ENCODE measurements around the gene CLASP1.
"Not testable (repeated sequence)": the region's sequence is repeated elsewhere in the genome, so short reads cannot be mapped to it uniquely, and the experiment has no call there.

The CLASP1 gene

DNA sequence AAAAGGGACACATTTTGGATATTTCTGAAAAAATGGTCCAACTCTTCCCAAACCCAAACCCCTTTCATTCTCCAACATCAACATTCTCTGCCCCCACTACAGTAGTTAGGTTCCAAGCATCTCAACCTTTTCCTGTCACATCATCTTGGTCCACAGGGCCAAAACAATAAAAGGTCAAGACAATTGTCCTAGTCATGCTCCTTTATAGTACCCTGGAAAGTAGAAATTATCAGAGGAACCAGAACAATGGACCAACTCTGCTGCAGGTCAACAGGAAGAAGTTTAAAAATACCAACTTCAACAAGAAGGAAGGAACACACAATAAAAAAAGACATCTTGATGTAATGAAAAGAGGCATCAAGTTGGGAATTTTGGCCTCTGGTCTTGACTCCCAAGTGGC lies 36.1 kb downstream of the CLASP1 start:
- no peak for DNase-seq

DNA sequence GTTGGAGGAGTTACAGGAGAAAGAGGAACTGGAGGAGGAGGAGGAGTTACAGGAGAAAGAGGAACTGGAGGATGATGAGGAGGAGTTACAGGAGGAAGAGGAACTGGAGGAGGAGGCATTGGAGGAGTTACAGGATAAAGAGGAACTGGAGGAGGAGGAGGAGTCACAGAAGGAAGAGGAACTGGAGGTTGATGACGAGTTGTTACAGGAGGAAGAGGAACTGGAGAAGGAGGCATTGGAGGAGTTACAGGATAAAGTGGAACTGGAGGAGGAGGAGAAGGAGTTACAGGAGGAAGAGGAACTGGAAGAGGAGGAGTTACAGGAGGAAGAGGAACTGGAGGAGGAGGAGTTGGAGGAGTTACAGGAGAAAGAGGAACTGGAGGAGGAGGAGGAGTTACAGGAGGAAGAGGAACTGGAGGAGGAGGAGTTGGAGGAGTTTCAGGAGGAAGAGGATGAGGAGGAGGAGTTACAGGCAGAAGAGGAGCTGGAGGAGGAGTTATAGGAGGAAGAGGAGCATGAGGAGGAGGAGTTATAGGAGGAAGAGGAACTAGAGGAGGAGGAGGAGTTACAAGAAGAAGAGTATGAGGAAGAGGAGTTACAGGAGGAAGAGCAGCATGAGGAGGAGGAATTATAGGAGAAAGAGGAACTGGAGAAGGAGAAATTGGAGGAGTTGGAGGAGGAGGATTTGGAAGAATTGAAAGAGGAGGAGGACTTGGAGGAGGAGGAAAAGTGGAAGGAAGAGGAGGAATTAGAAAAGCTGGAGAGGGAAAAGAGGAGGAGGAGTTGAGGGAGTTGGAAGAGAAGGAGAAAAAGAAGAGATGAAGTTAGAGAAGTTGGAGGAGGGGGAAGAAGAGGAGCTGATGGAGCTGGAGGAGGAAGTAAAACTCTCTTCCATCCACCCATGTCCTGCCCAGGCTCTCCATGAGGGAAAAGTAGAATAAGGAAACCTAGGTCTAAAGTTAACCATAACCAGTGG lies 37.2 kb downstream of the CLASP1 start:
- no peak for DNase-seq

DNA sequence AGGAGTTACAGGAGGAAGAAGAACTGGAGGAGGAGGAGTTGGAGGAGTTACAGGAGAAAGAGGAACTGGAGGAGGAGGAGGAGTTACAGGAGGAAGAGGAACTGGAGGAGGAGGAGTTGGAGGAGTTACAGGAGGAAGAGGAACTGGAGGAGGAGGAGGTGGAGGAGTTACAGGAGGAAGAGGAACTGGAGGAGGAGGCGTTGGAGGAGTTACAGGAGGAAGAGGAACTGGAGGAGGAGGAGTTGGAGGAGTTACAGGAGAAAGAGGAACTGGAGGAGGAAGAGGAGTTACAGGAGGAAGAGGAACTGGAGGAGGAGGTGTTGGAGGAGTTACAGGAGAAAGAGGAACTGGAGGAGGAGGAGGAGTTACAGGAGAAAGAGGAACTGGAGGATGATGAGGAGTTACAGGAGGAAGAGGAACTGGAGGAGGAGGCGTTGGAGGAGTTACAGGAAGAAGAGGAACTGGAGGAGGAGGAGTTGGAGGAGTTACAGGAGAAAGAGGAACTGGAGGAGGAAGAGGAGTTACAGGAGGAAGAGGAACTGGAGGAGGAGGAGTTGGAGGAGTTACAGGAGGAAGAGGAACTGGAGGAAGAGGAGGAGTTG lies 38.1 kb downstream of the CLASP1 start:
- DNase-seq = not testable (repeated sequence)

DNA sequence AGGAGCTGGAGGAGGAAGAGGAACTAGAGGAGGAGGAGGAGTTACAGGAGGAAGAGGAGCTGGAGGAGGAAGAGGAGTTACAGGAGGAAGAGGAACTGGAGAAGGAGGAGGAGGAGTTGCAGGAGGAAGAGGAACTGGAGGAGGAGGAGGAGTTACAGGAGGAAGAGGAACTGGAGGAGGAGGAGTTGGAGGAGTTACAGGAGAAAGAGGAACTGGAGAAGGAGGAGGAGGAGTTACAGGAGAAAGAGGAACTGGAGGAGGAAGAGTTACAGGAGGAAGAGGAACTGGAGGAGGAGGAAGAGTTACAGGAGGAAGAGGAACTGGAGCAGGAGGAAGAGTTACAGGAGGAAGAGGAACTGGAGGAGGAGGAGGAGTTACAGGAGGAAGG lies 38.8 kb downstream of the CLASP1 start:
- not testable (repeated sequence) for DNase-seq

DNA sequence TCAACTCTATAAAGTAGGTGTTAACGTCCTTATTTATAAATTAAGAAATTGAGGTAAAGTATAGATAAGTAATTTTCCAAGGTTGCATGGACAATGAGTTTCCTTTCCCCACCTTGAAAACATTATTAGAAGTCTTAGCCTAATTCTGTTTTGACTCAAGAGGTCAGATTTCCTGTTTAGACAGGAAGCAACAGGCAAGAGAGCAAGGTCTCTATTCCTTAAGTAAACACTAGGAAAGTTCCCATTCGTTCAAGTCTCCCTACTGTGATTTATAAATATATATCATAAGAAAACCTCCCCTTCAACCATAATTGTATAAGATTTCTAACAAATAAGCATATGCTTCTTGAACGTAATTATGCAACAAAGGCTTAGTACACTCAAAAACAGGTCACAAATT lies 40.3 kb downstream of the CLASP1 start:
- no peak for DNase-seq

DNA sequence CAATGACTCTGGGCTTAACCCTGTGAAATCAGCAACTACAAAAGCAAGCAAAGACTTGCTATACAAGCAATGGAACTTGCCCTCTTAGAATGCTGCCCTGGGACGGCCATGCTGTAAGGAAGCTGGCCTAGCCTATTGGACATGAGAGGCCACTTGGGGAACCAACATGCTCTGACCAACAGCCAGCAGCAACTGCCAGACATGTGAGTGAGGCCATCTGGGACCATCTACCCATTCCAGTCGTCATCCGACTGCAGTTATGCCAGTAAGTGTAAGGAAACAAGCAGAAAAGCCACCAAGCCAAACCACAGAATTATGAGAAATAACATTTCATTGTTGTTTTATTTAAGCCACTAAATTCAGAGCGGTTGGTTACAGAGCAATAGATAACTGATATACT lies 40.9 kb downstream of the CLASP1 start:
- DNase-seq = no peak

DNA sequence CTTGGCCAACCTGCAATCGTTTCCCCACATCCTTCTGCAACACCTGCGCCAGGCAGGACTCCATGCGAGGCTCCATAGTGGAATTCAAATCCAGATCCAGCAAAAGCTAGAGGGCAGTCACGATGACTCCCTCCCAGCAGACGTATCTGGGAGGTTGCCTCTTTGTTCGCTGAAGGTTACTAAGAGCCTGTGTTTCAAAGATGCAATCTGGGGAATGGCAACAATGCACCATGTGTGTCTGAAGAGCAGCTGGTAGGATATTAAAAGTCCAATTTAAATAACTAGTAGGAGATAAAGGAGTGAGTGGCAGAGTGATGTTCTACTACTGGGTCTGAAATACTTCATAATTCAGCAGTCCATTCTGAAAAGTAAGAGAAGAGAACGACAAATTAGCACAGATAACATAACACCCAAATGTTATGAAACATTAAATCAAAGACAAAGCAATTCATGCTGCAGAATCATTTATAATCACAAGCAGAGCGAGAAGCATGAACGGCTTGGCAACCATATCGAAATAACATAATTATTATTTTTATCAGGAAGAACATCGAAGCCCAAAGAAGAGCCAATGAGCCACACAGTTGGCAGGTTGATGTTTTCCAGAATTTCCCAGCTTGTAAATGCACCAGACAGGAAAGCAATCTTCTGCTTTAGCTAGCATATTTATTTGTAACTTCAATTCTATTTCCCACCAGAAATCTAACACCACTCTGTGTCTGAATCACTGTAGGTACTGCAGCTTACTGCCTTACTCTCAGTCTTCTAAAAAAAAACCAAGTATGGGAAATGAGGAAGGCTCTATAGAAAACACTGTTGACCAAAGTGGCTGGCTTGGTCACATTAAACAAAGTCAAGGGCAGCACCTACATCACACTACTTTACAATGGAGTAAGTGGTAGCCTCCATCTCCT lies 43.2 kb downstream of the CLASP1 start:
- no peak for DNase-seq

DNA sequence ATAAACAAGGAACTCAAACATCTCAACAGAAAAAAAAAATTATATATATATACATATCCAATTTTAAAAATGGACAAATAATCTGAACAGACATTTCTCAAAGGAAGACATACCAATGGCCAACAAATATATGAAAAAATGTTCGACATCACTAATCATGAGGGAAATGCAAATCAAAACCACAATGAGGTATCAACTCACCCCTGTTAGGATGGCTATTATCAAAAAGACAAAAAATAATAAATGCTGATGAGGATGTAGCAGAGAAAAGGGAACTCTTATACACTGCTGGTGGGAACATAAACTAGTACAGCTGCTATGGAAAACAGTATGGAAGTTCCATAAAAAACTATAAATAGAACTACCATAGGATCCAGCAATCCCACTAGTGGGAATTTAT lies 46.1 kb downstream of the CLASP1 start:
- DNase-seq = no peak

DNA sequence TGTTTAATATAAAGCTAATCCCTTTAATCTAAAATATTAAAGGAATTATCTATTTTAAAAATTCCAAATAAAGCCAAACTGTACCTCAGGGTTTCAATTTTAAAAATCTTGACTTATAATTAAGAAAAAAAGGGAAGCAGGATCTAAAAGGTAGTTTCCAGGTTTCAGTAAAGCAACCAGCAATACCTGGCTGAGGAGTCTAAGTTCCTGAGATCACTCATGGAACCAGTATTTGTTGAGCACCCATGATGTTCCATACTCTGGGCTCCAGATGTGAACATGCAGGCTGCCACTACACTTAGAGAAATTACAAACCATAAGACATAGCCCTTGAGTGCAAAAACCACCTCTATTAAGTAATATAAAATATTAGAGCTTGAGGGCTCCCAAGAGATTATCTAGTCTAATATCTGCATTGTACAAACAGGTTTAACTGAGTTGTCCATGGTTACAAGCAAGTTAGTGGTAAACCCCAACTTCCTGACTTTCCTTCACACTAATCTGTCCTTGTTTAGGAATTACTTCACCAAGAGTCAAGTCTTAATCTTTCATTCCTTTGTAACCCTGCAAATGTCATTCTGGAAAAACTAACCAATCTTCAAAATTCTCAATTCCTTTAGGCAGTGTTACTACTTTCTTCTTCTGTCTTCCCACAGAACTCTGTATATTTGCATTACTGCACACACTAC lies 49.2 kb downstream of the CLASP1 start:
- DNase-seq = no peak

DNA sequence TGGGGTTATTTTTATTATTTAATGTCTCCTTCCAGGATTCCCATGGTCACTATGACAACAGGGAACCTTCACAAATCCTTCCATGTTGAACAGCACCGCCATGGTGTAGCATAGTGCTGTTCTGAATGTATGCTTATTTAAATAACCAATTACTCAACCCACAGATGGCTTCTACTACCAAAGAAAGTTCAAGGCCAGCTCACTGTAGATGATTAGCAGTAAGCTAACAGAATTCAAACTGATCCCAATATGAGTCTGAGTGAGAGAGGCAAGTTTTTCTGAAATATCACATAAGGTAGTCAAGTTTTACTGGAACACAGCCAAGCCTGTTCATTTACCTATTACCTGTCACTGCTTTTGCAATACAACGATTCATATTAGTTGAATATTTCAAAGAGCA lies 51.2 kb downstream of the CLASP1 start:
- no peak for DNase-seq

DNA sequence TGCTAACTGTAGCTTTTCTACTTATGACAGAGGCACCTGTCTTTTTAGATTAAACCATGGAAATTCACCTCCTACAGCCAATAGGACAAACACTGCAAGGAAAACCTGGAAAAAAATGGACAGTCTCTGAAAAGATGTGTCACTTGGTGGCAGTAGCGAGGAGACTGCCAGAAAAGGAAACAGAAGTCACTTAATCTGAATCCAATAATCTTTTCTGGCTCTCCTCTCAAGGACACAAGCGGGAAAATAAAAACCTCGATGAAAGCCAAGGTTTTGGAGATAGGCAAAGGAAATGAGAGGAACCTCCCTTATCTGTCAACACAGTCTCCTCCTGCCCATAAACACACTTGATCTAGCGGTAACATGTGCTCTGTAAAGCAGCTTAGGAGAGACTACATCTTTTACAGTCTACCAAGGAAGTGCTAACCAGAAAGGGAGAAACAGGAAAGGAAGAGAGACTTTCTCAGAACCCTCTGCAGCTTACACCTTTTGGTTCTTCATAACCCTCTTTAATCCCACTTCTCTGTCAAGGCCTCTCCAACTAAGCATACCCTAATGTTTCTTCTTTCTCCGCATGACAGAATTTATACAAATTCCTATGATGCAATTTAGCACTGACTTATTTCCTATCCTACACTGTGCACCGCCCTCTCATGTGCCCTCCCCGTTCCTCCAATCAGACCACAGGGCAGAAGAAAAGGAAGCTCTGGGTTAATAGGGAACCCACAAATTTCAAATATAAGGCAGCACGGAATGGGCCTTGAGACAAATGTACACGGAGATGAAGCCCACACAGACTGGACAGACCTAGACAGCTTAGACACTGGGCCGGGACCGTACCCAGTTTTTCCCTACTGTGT lies 52.8 kb downstream of the CLASP1 start:
- DNase-seq = no peak

DNA sequence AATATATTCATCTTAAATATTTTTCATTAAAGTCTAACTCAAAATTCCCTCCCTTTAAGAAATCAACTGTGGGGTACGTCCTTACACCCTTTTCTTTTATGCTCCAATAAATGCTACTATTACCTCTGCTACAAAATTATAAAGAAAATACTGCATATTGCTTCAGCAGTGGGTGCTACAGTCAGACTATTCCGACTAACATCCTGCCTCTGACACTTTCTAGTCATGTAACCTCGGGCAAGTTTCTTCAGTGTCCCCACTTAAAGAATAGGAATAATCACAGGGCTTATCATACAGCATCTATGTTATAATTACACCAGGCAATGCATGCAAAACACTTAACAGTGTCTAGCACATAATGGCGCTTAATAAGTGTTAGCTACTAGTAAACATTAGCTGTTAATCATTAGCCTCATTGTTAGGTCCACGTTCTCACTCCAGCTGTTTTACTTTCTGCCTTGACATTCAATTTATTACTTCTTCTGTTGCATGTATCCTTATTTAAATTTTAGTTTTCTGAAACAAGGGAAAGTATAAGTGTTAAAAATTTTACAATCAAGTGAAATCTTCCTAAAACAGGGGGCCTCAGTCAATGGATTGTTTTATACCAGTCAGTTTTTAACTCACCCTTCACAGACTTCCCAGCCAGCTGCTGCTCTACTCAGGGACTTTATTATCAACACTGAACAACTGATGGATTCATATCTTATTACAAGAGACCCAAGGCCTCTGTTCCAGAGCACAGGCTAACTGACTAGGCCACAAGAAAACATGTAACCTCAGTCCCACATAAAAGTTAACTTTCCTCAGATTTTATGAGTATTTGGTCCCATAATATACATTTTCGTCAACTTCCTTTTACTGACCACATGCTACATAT lies 54.0 kb downstream of the CLASP1 start:
- no peak for DNase-seq

DNA sequence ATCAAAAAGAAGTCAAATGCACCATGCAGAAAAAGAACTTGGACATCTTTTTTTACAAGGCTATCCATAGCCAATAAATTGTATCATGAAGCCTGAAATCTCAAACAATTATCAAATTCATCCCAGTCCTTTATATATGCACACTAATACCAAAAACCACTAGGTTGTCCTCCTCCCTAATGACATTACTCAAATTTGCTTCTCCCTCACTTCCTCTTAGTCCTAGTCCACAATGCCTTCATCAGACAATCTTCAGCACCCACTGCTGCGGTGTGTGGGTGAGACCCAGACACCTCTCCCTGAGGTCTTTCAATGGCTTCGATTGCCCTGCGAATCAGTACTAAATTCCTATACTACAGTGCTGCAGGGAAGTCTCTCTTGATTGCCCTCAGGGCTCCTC lies 58.1 kb downstream of the CLASP1 start:
- DNase-seq = no peak

DNA sequence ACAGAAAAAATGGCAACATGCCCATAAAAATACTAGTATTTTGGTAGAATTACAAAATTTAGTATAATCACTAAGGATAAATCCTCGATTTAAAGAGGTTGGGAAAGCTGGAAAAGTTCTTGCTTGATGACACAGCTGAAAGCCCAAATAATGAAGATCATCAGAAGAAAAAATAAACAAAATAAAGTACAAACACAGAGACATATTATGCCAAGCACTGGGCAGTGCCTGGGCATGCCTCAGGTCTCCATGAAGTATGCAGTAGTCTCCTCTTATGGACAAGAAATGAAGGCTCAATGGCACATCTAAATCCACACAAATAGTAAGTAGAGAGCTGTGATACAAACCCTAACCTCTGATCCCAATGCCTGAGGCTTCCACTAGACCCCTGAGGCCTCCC lies 60.9 kb downstream of the CLASP1 start:
- no peak for DNase-seq

DNA sequence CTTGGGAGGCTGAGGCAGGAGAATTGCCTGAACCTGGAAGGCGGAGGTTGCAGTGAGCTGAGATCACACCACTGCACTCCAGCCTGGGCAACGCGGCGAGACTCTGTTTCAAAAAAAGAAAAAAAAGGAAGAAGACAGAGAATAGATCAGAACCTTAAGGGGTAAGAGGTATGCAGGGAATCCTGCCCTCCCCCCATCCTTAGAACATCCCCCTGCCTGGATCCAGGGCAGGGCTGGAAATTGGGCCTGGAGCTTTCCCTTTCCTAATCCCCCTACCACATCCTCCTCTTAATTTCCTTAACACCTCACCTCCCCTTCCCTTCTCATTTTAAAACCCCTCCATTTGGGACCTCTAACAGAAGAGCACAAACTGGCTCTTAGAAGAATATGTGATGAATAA lies 62.1 kb downstream of the CLASP1 start:
- no peak for DNase-seq

DNA sequence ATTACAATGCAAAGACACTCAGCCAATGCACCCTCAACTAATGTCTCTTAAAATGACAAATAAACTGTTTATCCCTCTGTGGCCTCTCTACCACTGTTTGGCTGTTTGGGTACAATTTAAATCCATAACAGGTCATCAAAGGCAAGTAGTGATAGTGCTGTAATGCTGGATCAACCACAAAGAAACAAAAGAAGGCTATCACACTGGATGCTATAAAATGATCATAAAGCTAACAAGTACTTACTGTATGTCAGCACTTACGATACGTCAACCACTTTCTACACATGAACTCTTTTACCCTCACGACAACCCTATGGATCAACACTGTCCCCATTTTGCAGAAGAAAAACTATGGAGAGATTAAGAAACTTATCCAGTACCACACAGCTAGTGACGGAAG lies 64.5 kb downstream of the CLASP1 start:
- no peak for DNase-seq

DNA sequence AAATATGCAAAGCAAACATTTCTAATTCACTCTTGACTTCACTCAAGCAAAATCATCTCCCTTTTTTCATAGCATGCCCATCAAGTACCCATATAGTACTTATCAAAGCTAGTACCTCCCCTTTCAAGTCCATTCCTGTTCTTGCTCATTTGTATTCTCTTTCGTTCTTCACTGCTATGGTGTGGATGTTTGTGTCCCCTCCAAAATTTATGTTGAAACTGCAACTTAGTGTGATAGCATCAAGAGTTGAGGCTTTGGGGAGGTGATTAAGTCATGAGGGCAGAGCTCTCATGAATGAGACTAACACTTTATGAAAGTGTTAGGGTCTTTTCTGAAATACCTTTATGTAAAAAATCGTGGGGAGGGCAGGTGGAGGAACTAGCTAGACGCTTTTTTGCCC lies 65.7 kb downstream of the CLASP1 start:
- no peak for DNase-seq

DNA sequence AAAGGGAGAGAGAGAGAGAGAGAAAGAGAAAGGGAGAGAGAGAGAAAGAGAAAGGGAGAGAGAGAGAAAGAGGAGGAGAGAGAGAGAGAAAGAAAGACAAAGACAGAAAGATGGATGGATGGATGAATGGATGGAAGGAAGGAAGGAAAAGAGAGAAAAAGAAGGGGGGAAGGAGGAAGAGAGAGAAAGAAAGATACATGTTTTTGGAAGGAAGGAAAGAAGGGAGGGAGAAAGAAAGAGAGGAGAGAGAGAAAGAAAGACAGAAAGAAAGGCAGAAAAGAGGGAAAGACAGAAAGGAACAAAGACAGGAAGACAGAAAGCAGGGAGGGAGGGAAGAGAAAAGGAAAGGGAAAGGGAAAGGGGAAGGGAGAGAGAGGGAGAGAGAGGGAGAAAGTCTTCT lies 67.0 kb downstream of the CLASP1 start:
- DNase-seq = no peak

DNA sequence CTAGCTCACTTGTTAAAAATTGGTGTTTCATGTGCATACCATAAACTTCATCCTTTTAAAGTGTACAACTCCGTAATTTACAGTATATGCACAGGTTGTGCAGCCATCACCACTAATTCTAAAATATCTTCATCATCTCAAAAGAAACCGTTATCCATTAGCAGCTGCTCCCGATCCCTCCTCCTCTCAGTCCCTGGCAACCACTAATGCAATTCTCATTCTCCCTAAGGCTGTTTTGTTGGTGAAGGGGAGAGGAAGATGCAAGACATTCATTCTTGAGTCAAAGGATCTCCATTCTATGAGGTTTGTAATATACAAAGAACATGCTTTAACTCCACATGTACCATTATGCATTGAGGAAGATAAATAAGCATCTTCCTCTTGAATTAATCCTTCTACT lies 70.0 kb downstream of the CLASP1 start:
- no peak for DNase-seq

DNA sequence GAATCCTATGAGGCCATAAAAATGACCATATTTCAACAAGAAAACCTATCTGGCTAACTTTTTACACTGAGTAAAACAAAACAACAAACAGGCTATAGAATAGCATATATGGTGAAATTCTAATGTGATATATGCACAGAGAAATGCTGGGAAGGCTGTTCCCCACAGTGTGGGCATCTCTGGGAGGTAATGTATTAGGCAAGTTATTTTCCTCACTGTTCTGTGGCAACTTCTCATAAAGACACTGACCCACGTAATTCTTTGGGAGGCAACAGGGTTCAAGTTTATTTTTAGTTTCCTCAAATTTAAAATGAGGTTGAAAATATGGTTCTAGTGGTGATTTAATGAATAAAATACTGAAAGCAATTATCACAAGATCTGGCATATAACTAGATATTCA lies 71.9 kb downstream of the CLASP1 start:
- DNase-seq = no peak

DNA sequence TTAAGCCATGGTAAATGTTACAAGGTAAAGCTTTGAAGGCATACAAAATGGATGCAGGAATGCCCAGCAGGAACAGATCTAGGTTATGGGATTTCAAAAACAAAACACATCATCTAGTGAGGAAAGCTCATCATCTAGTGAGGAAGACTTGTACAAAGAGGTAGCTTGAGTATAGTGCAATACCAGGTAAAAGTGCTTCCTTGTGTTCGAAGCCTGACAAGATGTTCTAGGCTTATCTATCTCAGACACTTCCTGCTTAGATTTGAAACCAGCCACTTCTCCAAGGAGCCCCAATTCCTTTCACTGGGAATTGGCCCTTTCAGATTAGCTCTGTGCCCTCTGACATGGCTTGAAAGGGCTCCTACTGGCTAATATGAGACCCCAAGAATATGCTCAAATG lies 73.0 kb downstream of the CLASP1 start:
- no peak for DNase-seq
